Measurements from ENCODE around the gene WBP2.

WBP2 gene

DNA sequence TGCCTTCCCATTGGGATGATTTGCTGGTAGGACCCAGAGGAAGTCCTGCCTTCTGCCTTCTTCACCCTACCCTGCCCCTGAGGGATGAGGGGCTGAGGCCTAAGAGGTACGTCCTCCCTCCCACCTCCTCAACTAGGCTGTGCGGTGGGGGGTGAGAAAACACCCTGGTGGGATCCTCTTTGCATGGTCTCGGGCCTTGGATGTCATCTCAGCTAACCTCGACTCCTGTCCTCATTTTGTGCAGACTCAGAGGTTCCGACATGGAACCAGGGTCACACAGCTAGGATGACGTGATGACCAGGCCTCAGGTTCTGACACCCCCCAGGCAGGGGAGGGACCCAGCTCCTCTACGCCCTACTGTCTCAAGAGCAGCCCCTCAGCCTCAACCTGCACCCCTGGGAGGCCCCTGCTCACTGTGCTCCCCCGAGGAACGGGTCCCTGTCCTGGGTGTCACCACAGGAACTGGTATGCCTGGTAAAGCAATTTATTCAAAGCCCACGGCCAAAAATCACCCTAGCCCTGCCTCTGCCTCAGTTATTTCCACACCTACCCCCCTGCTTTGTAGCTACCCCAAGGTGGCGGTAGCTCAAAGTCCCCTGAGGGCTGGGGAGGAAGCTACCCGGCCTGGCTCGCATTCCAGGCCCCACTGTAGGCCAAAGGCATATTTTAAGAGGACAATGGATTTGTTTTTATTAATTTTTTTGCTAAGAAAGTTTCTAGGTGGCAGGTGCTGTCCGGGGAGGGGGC lies 28.4 kb downstream of the WBP2 start:
- H2BK15ac ChIP-seq (replicated peaks; ENCODE audit: low read depth), result no peak overlapping the region
- no peak overlapping the region for H2BK120ac ChIP-seq (ENCODE audit: low read depth, low read length)
- no peak overlapping the region for H4K5ac ChIP-seq (ENCODE audit: low read length)
- no peaks in the 10 kb centered on the region for H3K27me3 ChIP-seq (ENCODE audit: insufficient read depth, low read length, poor library complexity)
- no peak overlapping the region for H2BK5ac ChIP-seq (ENCODE audit: low read length)
- H3K4ac ChIP-seq (ENCODE audit: low read depth, low read length), result no peak overlapping the region
- no peaks in the 10 kb centered on the region for H3K36me3 ChIP-seq (ENCODE audit: control insufficient read depth, insufficient read depth, low read length)
- peaks cover 4% of the 10 kb centered on the region for H3K4me1 ChIP-seq (ENCODE audit: control insufficient read depth, low read depth, low read length)
- no peak overlapping the region for H3K4me3 ChIP-seq (ENCODE audit: low read length)
- no peak overlapping the region for H3K27ac ChIP-seq (ENCODE audit: low read depth, low read length)
- H3K9ac ChIP-seq (ENCODE audit: low read length), result no peak overlapping the region
- H3K79me1 ChIP-seq (ENCODE audit: low read length), result no peaks in the 10 kb centered on the region
- H3K56ac ChIP-seq (ENCODE audit: low read length), result no peak overlapping the region
- no peak overlapping the region for H3K4me2 ChIP-seq (ENCODE audit: low read length)
- no peak overlapping the region for H3K18ac ChIP-seq (ENCODE audit: low read length)
- no peak overlapping the region for H2AK5ac ChIP-seq (ENCODE audit: low read length)
- peak; percentile 40 for DNase-seq
- WGBS (ENCODE audit: extremely low coverage, insufficient coverage, low lambda C conversion rate), result no CpG with 5 or more reads among the region's 14 CpGs
- no peak overlapping the region for H4K8ac ChIP-seq (ENCODE audit: low read depth, low read length)
- H3K23ac ChIP-seq (ENCODE audit: low read length), result no peak overlapping the region
- no peaks in the 10 kb centered on the region for H3K79me2 ChIP-seq (ENCODE audit: control insufficient read depth, insufficient read depth, low read length)

DNA sequence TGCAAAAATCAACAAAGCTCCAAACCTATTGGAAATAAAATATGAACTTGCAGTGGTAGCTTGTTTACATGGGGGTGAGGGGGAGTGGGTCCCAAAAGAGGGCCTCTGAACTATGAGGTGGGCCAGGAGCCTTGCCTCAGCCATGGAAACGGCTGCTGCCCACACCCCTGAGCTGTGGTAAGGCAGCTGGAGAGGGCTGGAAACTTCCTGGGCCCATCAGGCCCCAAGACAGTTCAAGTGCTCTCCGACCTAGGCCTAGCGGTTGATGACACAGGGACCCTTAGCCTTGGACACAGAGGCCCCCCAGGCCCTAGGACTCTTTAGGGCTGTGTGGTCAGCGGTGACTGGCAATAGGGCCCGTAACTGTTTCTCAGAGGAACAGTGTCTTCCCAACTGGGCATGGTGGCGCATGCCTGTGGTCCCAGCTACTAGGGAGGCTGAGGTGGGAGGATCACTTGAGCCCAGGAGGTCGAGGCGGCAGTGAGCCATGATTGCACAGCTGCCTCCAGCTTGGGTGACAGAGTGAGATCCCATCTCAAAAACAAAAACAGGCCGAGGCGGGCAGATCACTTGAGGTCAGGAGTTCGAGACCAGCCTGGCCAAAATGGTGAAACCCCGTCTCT lies 29.3 kb downstream of the WBP2 start:
- Histone ChIP-seq H3K27me3 (ENCODE audit: insufficient read depth, low read length, poor library complexity) (no peaks in the 10 kb centered on the region), H4K8ac (ENCODE audit: low read depth, low read length) (no peak overlapping the region), H3K4me2 (ENCODE audit: low read length) (no peak overlapping the region), H2BK15ac (replicated peaks; ENCODE audit: low read depth) (no peak overlapping the region), H2BK120ac (ENCODE audit: low read depth, low read length) (no peak overlapping the region), H3K18ac (ENCODE audit: low read length) (no peak overlapping the region), H2BK5ac (ENCODE audit: low read length) (no peak overlapping the region), H3K79me1 (ENCODE audit: low read length) (no peaks in the 10 kb centered on the region), H3K4ac (ENCODE audit: low read depth, low read length) (no peak overlapping the region), H2AK5ac (ENCODE audit: low read length) (no peak overlapping the region), H3K4me3 (ENCODE audit: low read length) (no peak overlapping the region), H3K23ac (ENCODE audit: low read length) (no peak overlapping the region), H3K27ac (ENCODE audit: low read depth, low read length) (no peak overlapping the region), H4K5ac (ENCODE audit: low read length) (no peak overlapping the region), H3K36me3 (ENCODE audit: control insufficient read depth, insufficient read depth, low read length) (peaks cover 1% of the 10 kb centered on the region), H3K79me2 (ENCODE audit: control insufficient read depth, insufficient read depth, low read length) (no peaks in the 10 kb centered on the region), H3K56ac (ENCODE audit: low read length) (no peak overlapping the region), H3K9ac (ENCODE audit: low read length) (no peak overlapping the region), H3K4me1 (ENCODE audit: control insufficient read depth, low read depth, low read length) (peaks cover 4% of the 10 kb centered on the region)
- DNase-seq, result no peak
- WGBS (ENCODE audit: extremely low coverage, insufficient coverage, low lambda C conversion rate), result no CpG with 5 or more reads among the region's 12 CpGs

DNA sequence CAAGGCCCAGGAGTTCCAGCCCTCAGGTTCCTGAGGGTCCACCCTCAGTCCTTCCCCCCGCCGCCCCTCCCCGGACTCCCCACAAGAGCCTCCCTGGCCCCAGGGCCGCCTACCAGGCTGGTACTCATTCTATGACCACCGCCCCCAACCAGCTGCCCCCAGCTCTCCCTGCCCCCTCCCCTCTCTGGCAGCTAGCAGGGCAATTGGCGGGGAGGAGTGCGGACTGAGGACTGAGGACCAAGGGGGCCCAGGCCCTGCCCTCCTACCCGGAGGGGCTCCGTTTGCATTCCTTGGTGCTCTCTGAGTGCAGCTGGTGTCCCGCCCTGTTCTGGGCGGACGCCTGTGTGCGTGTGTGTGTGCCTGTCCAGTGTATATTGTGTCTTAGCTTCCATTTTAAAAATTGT lies 30.0 kb downstream of the WBP2 start:
- peaks cover 2% of the 10 kb centered on the region for H3K36me3 ChIP-seq (ENCODE audit: control insufficient read depth, insufficient read depth, low read length)
- no CpG with 5 or more reads among the region's 13 CpGs for WGBS (ENCODE audit: extremely low coverage, insufficient coverage, low lambda C conversion rate)
- no peaks in the 10 kb centered on the region for H3K79me2 ChIP-seq (ENCODE audit: control insufficient read depth, insufficient read depth, low read length)
- no peak overlapping the region for H3K56ac ChIP-seq (ENCODE audit: low read length)
- H4K5ac ChIP-seq (ENCODE audit: low read length), result no peak overlapping the region
- H3K4me1 ChIP-seq (ENCODE audit: control insufficient read depth, low read depth, low read length), result peaks cover 2% of the 10 kb centered on the region
- no peak overlapping the region for H2BK5ac ChIP-seq (ENCODE audit: low read length)
- no peak overlapping the region for H2BK15ac ChIP-seq (replicated peaks; ENCODE audit: low read depth)
- no peak overlapping the region for H4K8ac ChIP-seq (ENCODE audit: low read depth, low read length)
- no peaks in the 10 kb centered on the region for H3K79me1 ChIP-seq (ENCODE audit: low read length)
- H3K27ac ChIP-seq (ENCODE audit: low read depth, low read length), result no peak overlapping the region
- no peak overlapping the region for H3K4me3 ChIP-seq (ENCODE audit: low read length)
- H3K9ac ChIP-seq (ENCODE audit: low read length), result no peak overlapping the region
- no peak overlapping the region for H3K23ac ChIP-seq (ENCODE audit: low read length)
- no peak overlapping the region for H2AK5ac ChIP-seq (ENCODE audit: low read length)
- DNase-seq, result no peak
- no peak overlapping the region for H3K4me2 ChIP-seq (ENCODE audit: low read length)
- H3K18ac ChIP-seq (ENCODE audit: low read length), result no peak overlapping the region
- no peak overlapping the region for H3K4ac ChIP-seq (ENCODE audit: low read depth, low read length)
- H2BK120ac ChIP-seq (ENCODE audit: low read depth, low read length), result no peak overlapping the region
- no peaks in the 10 kb centered on the region for H3K27me3 ChIP-seq (ENCODE audit: insufficient read depth, low read length, poor library complexity)

DNA sequence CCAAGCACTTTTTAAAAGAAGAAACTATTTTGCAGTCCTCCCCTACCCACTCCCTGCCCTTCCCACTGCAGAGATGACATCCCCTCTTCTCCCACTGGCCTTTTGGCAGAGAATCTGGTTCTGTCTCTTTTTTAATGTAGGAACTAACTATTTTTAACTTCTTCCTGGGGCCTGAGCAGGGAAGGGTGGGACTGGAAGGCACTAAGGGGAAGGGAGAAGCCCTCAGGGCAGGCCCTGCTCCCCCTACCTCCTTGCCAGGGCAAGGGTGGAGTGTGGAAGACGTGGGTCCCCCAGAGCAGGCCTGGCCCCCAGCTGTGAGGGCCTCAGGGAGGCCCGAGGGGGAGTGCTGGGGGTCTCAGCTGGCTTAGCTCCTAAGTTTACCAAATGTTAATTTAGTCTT lies 30.5 kb downstream of the WBP2 start:
- H3K4me1 ChIP-seq (ENCODE audit: control insufficient read depth, low read depth, low read length), result peaks cover 2% of the 10 kb centered on the region
- no peak overlapping the region for H3K18ac ChIP-seq (ENCODE audit: low read length)
- no peak overlapping the region for H4K8ac ChIP-seq (ENCODE audit: low read depth, low read length)
- H3K4me2 ChIP-seq (ENCODE audit: low read length), result no peak overlapping the region
- H3K27ac ChIP-seq (ENCODE audit: low read depth, low read length), result no peak overlapping the region
- H3K4me3 ChIP-seq (ENCODE audit: low read length), result no peak overlapping the region
- H2AK5ac ChIP-seq (ENCODE audit: low read length), result no peak overlapping the region
- no peaks in the 10 kb centered on the region for H3K79me2 ChIP-seq (ENCODE audit: control insufficient read depth, insufficient read depth, low read length)
- H2BK120ac ChIP-seq (ENCODE audit: low read depth, low read length), result no peak overlapping the region
- H3K9ac ChIP-seq (ENCODE audit: low read length), result no peak overlapping the region
- DNase-seq, result no peak
- H3K4ac ChIP-seq (ENCODE audit: low read depth, low read length), result no peak overlapping the region
- H3K23ac ChIP-seq (ENCODE audit: low read length), result no peak overlapping the region
- no CpG with 5 or more reads among the region's 2 CpGs for WGBS (ENCODE audit: extremely low coverage, insufficient coverage, low lambda C conversion rate)
- no peak overlapping the region for H4K5ac ChIP-seq (ENCODE audit: low read length)
- H2BK15ac ChIP-seq (replicated peaks; ENCODE audit: low read depth), result no peak overlapping the region
- no peaks in the 10 kb centered on the region for H3K79me1 ChIP-seq (ENCODE audit: low read length)
- H2BK5ac ChIP-seq (ENCODE audit: low read length), result no peak overlapping the region
- no peaks in the 10 kb centered on the region for H3K27me3 ChIP-seq (ENCODE audit: insufficient read depth, low read length, poor library complexity)
- H3K36me3 ChIP-seq (ENCODE audit: control insufficient read depth, insufficient read depth, low read length), result peaks cover 5% of the 10 kb centered on the region
- H3K56ac ChIP-seq (ENCODE audit: low read length), result no peak overlapping the region

DNA sequence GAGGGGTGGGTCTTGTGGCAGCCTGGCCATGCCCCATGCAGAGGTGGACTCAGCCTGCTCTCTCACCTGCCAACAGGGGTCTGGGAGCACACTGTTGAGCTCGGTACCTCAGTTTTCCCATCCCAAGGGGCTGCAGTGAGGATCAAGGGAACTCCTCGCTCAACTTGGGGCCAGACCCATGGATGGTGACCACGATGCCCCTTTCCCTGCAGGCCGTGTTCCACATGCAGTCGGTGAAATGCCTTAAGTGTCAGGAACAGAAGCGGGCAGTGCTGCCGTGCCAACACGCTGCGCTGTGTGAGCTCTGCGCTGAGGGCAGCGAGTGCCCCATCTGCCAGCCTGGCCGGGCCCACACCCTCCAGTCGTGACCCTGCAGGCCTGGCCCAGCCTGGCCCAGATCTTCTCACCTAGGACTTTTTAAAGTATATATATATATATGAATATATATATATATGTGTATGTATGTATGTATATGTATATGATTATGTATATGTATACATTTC lies 31.0 kb downstream of the WBP2 start:
- WGBS (ENCODE audit: extremely low coverage, insufficient coverage, low lambda C conversion rate), result no CpG with 5 or more reads among the region's 13 CpGs
- Histone ChIP-seq H4K8ac (ENCODE audit: low read depth, low read length) (no peak overlapping the region), H3K56ac (ENCODE audit: low read length) (no peak overlapping the region), H3K27me3 (ENCODE audit: insufficient read depth, low read length, poor library complexity) (no peaks in the 10 kb centered on the region), H3K4ac (ENCODE audit: low read depth, low read length) (no peak overlapping the region), H3K27ac (ENCODE audit: low read depth, low read length) (no peak overlapping the region), H4K5ac (ENCODE audit: low read length) (no peak overlapping the region), H3K79me1 (ENCODE audit: low read length) (no peaks in the 10 kb centered on the region), H3K4me3 (ENCODE audit: low read length) (no peak overlapping the region), H3K79me2 (ENCODE audit: control insufficient read depth, insufficient read depth, low read length) (no peaks in the 10 kb centered on the region), H3K9ac (ENCODE audit: low read length) (no peak overlapping the region), H3K4me1 (ENCODE audit: control insufficient read depth, low read depth, low read length) (peaks cover 2% of the 10 kb centered on the region), H2BK15ac (replicated peaks; ENCODE audit: low read depth) (no peak overlapping the region), H3K36me3 (ENCODE audit: control insufficient read depth, insufficient read depth, low read length) (peaks cover 7% of the 10 kb centered on the region), H3K4me2 (ENCODE audit: low read length) (no peak overlapping the region), H2AK5ac (ENCODE audit: low read length) (no peak overlapping the region), H2BK5ac (ENCODE audit: low read length) (no peak overlapping the region), H3K18ac (ENCODE audit: low read length) (no peak overlapping the region), H3K23ac (ENCODE audit: low read length) (no peak overlapping the region), H2BK120ac (ENCODE audit: low read depth, low read length) (no peak overlapping the region)
- DNase-seq, result no peak
